Small intestine (tissue), 16 donors: ENCODE measurements around the gene CDKL1. TPM values are rescaled to one million over a fixed set of nuclear protein-coding genes. Genes with fewer than 3 reads are reported as not detected.

Source experiments
- DNase-seq, 2 donors: peaks; one replicate each; pipeline versions ENCODE4 v3.0.0 to v3.0.0-alpha.2; 2013
- FAIRE-seq: peaks from 2 replicates; lab custom pipeline; 2012; peaks lifted over from hg19 to GRCh38; lab: Jason Lieb, UNC
- H3K27ac ChIP-seq, 3 donors: one replicate each; pipeline ENCODE4 v1.5.1; 2013; ENCODE audit warnings: low read length in 2 of 3, mild to moderate bottlenecking in 2 of 3, control low read depth in 1 of 3, inconsistent platforms in 1 of 3, low read depth in 1 of 3, moderate library complexity in 1 of 3
- H3K27me3 ChIP-seq, 3 donors: one replicate each; pipeline ENCODE4 v1.6.1; 2013; ENCODE audit warnings: low read length in 3 of 3, inconsistent platforms in 1 of 3; ENCODE audit not compliant: control insufficient read depth in 3 of 3, insufficient read depth in 3 of 3
- H3K36me3 ChIP-seq, 3 donors: one replicate each; pipeline ENCODE4 v1.6.1; 2013; ENCODE audit warnings: low read length in 3 of 3, inconsistent platforms in 1 of 3, low read depth in 1 of 3, mild to moderate bottlenecking in 1 of 3, moderate library complexity in 1 of 3; ENCODE audit not compliant: control insufficient read depth in 3 of 3, insufficient read depth in 2 of 3
- H3K4me1 ChIP-seq, 3 donors: one replicate each; pipeline ENCODE4 v1.6.1; 2013; ENCODE audit warnings: low read length in 2 of 3, inconsistent platforms in 1 of 3, low read depth in 1 of 3, mild to moderate bottlenecking in 1 of 3, moderate library complexity in 1 of 3; ENCODE audit not compliant: control insufficient read depth in 3 of 3, insufficient read depth in 2 of 3
- H3K4me3 ChIP-seq, 3 donors: one replicate each; pipeline ENCODE4 v1.5.1; 2013; ENCODE audit warnings: low read length in 3 of 3, control low read depth in 1 of 3, inconsistent platforms in 1 of 3, low read depth in 1 of 3, mild to moderate bottlenecking in 1 of 3, moderate library complexity in 1 of 3
- H3K9me3 ChIP-seq, 2 donors: one replicate each; pipeline ENCODE4 v1.6.1; 2013; ENCODE audit warnings: low read depth in 1 of 2, low read length in 1 of 2; ENCODE audit not compliant: control insufficient read depth in 2 of 2, insufficient read depth in 1 of 2
- WGBS, 3 donors: extraction: QIAGEN DNeasy Blood & Tissue Kit; methylation state at CpG; one replicate each; pipeline ENCODE4 v1.1.7; 2013; 5-methylcytosine and 5-hydroxymethylcytosine counted together
- long read RNA-seq, 10 donors: transcript quantifications; one replicate each; lab custom pipeline, GENCODE V29; 2026
- polyA plus RNA-seq, 4 donors: library from polyadenylated mRNA; stranded (reverse) in 3 of 4; unstranded in 1 of 4; fragments of 200-250 nt in 3 of 4; fragments of 120-200 nt in 1 of 4; gene quantifications; one replicate each; pipeline versions ENCODE4 v1.2.1 to v1.2.3, GENCODE V29; 2013
- donor health status: healthy with polysubstance abuse.
- donor health status: control.
- donor health status: control.
- donor health status: Bipolar disorder and iron deficiency.
- donor health status: healthy.

CDKL1 gene
- 1 to 10 TPM; 4.7 to 8.1 (median 6.0) TPM for polyA plus RNA-seq
- long read RNA-seq, donor 1 = 0 reads
- long read RNA-seq, donor 2 = 0 reads
- long read RNA-seq, donor 3, partial matches to known transcripts = 0 of 1 reads
- long read RNA-seq, donor 3, other reads (novel, unspliced or antisense) = 0 of 1 reads
- long read RNA-seq, donor 4 = 0 reads
- long read RNA-seq, donor 5 = 0 reads
- long read RNA-seq, donor 6, partial matches to known transcripts = 0 of 2 reads
- long read RNA-seq, donor 6, other reads (novel, unspliced or antisense) = 0 of 2 reads
- long read RNA-seq, donor 7 = 0 reads
- long read RNA-seq, donor 8 = 0 reads
- long read RNA-seq, donor 9, partial matches to known transcripts = 0 of 1 reads
- long read RNA-seq, donor 9, other reads (novel, unspliced or antisense) = 0 of 1 reads
- long read RNA-seq, donor 10, partial matches to known transcripts = 0 of 3 reads
- long read RNA-seq, donor 10, other reads (novel, unspliced or antisense) = 0 of 3 reads

DNA sequence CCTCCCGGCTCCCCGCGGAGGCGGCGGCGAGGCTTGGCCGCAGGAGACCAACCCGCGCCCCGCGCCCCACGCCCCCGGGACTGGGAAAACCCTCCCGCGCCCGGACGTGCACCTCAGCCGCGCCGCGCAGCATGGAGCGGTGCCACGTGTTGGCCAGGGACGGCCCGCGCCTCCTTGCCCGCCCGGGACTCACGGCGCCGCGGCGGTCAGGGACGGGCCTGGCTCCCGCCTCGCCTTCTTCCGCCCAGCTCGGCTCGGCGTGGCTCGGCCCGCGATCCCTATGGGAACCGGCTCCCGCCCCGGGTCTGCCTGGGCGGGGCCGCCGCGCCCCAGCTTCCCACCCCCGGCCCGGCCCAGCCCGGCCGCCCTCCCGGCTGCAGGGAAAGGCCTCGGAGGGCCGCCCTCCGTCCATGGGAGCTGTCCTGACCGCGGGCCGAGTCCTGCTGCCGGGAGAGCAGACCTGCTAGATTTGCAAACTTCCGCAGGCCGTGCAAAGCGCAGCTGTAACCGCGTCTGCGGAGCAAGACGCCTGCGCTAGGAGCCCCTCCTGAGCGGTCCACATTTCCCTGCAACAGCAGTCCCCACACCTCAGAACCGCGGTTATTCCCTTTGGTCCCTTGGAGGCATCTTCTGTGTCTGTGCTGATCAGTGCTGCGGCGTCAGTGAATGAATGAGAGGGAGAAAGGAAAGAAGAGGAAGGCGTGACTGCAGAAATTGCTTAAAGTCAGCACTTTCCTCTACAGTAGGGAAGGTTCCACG, at the start of gene CDKL1:
TSS of gene CDKL1 (minus strand) at position 251 of the 759 bp plus-strand sequence. CDS start 1,013 bp downstream, outside the sequence.
- peak within 1 kb of the TSS; percentile 71 to 90 (median 83) for H3K27ac ChIP-seq
- H3K4me3 ChIP-seq = peak within 1 kb of the TSS; percentile 42 to 83 (median 60)
- H3K36me3 ChIP-seq = no peaks in the 10 kb centered on the region
- WGBS, 3 donors = 1% methylated on average over 54 to 77 of the region's 77 CpGs
- H3K27me3 ChIP-seq = no peaks in the 10 kb centered on the region
- peaks cover 3 to 19% (median 4%) of the 10 kb centered on the region in 3 donors for H3K4me1 ChIP-seq
- H3K9me3 ChIP-seq = no peaks in the 10 kb centered on the region
- DNase-seq (peak; percentile 81 to 85), FAIRE-seq (no peak)

DNA sequence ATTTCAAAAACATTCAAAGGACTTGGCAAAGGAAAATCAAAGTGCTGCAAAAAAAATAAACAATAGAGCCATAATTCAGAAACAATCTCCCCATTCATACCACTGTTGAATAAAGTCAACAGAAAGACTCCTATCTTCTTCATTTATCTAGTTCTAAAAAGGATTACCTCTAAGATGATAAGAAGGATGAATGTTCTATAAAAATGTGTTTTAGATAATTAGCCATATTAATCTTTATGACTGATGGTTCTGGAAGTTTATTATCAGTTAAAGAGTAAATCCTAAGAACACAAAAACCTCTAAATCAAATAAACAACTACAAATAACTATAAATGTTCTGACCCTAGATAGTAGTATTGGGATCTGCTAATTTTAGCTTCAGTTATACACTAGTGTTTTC, 37.8 kb upstream of the CDKL1 start:
- FAIRE-seq (peak; percentile 61), DNase-seq (no peak)
- peaks cover 0 to 6% of the 10 kb centered on the region in 2 donors for H3K9me3 ChIP-seq
- H3K27ac ChIP-seq = no peak overlapping the region
- no peak overlapping the region for H3K4me3 ChIP-seq
- H3K27me3 ChIP-seq = no peaks in the 10 kb centered on the region
- peaks cover 0 to 14% (median 6%) of the 10 kb centered on the region in 3 donors for H3K36me3 ChIP-seq
- no peaks in the 10 kb centered on the region for H3K4me1 ChIP-seq

DNA sequence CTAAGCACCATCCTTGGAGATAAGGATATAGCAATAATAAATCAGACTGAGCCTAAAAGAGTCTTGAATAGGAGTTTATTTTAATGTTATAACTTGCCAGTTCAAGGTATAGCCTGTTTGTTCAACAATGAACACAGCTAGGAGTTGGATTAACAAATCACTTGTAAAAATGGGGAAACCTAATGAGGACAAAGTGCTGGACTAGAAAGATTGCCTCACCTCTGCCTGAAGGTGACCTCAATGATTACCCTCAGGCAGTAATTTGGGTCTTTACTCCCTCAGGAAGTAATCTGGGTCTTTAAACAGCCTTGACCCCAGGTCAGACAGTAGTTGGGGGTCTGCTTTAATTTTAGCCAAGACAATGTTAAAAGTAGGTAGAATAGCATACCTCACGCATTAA, 35.5 kb upstream of the CDKL1 start:
- no peak for FAIRE-seq
- no peak overlapping the region for H3K27ac ChIP-seq
- WGBS, 3 donors = 97 to 100% (median 100%) methylated on average over 1 of the region's 1 CpG
- H3K4me1 ChIP-seq = no peaks in the 10 kb centered on the region
- peaks cover 0 to 6% of the 10 kb centered on the region in 2 donors for H3K9me3 ChIP-seq
- no peaks in the 10 kb centered on the region for H3K27me3 ChIP-seq
- peaks cover 0 to 11% (median 5%) of the 10 kb centered on the region in 3 donors for H3K36me3 ChIP-seq
- peak in 1 of 2 donors; percentile 27 for DNase-seq
- H3K4me3 ChIP-seq = no peak overlapping the region

DNA sequence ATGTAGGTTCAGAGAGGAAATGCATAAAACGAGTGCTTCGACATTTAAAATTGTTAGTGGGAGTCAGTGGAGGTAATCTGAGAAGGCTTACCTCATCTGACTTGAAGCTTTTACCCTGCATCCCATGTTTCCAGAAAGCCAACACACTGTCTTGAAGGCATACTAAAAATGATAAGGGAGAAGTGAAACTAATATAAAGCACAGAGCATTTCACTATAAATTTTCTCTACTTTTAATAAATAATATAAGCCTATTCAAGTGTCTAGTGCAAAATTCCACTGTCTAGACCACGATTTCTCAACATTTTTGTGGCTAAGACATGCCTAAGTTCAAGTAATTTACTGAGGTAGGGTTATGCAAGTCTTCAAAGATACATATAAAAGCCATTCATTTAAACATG, 29.1 kb upstream of the CDKL1 start:
- no peak for FAIRE-seq
- DNase-seq = no peak
- no peaks in the 10 kb centered on the region for H3K27me3 ChIP-seq
- WGBS, 3 donors = 88 to 93% (median 91%) methylated on average over 3 of the region's 3 CpGs
- H3K27ac ChIP-seq = no peak overlapping the region
- H3K36me3 ChIP-seq = peaks cover 4 to 16% (median 12%) of the 10 kb centered on the region in 3 donors
- H3K9me3 ChIP-seq = no peaks in the 10 kb centered on the region
- H3K4me3 ChIP-seq = no peak overlapping the region
- no peaks in the 10 kb centered on the region for H3K4me1 ChIP-seq

DNA sequence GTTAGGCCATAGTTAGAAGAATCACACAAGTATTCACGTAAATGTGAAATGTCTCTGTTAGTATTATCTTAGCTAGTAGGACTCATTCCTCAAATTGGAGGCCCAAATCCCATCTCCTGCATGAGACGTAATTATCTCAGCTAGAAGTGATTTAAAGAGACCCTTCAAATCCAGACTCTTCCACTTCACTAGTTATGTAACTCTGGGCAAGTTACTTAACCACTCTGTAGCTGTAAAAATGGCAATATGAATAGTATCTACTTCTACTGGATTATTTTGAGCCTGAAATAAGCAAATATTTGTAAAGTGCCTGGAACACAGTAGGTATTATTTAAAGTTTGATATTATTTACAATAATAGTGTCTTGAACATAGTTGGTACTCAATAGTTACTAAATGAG, 28.4 kb upstream of the CDKL1 start:
- Histone ChIP-seq H3K36me3 (peaks cover 4 to 19% (median 12%) of the 10 kb centered on the region in 3 donors), H3K27ac (no peak overlapping the region), H3K9me3 (no peaks in the 10 kb centered on the region), H3K4me1 (no peaks in the 10 kb centered on the region), H3K4me3 (no peak overlapping the region), H3K27me3 (no peaks in the 10 kb centered on the region)
- DNase-seq = no peak
- WGBS, 3 donors = 90 to 97% (median 96%) methylated on average over 2 of the region's 2 CpGs
- FAIRE-seq = no peak

DNA sequence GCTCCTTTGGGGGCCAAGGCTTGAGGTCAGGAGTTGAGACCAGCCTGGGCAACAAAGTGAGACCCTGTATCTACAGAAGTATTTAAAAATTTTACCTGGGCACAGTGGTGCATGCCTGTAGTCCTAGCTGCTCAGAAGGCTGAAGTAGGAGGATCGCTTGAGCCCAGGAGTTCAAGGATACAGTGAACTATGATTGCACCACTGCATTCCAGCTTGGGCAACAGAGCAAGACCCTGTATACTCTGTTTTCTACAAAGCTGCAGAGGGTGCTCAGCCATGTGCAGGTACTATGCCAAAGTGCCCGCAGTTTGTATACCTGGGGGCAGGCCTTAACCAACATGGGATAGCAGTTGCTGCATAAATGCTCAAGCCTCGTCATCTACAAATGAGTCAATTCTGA, 26.8 kb upstream of the CDKL1 start:
- Histone ChIP-seq H3K4me3 (no peak overlapping the region), H3K9me3 (no peaks in the 10 kb centered on the region), H3K4me1 (no peaks in the 10 kb centered on the region), H3K27ac (no peak overlapping the region), H3K27me3 (no peaks in the 10 kb centered on the region), H3K36me3 (peaks cover 4 to 20% (median 12%) of the 10 kb centered on the region in 3 donors)
- FAIRE-seq (no peak), DNase-seq (no peak)
- 96 to 98% (median 97%) methylated on average over 3 of the region's 3 CpGs for WGBS, 3 donors

DNA sequence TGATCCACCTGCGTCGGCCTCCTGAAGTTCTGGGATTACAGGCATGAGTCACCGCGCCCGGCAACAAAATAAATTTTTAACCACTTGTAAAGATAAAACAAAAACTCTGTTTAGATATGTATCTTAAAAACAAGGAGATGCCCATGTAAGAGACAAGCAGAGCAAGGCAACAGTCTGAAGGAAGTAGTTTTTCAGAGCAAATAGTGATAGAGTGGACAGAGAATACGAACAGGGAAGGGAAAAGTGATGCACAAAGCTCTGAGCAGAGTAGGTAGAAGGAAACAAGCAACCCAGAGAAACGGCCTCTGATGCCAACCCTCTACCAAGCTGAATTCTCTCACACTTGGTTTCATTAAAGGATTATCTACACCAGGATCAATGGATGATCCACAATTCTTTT, 24.8 kb upstream of the CDKL1 start:
- Histone ChIP-seq H3K36me3 (peaks cover 4 to 23% (median 17%) of the 10 kb centered on the region in 3 donors), H3K9me3 (no peaks in the 10 kb centered on the region), H3K4me3 (no peak overlapping the region), H3K27me3 (no peaks in the 10 kb centered on the region), H3K4me1 (no peaks in the 10 kb centered on the region), H3K27ac (no peak overlapping the region)
- DNase-seq (no peak), FAIRE-seq (no peak)
- WGBS, 3 donors = 86 to 88% (median 88%) methylated on average over 7 of the region's 7 CpGs

DNA sequence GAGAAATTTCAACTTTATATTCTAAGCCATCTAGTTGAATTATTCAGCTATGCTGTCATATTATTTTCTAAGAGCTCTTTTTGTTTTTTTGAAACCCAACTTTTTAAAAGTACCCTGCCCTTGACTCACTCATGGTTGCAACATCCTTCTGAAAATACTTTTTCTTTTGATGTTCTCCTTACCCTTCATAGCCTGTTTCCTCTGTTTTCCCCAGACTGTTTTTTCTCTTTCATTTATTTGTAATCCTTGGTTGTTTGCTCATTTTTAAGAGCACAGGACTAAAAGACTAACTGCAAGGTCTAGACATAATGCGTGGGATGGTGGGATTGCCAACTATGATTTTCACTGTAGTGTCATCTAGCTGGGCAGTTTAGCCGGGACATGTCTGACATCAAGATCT, 21.2 kb upstream of the CDKL1 start:
- WGBS, 3 donors = 95 to 100% (median 98%) methylated on average over 2 of the region's 2 CpGs
- H3K4me3 ChIP-seq = no peak overlapping the region
- FAIRE-seq = no peak
- H3K4me1 ChIP-seq = no peaks in the 10 kb centered on the region
- no peaks in the 10 kb centered on the region for H3K9me3 ChIP-seq
- H3K27me3 ChIP-seq = no peaks in the 10 kb centered on the region
- H3K36me3 ChIP-seq = peaks cover 0 to 16% (median 15%) of the 10 kb centered on the region in 3 donors
- DNase-seq = no peak
- no peak overlapping the region for H3K27ac ChIP-seq
